AG04449 (cell line): ENCODE data around the gene MAST3.

Source experiments
- CTCF ChIA-PET: fragments of 350-600 bp; formaldehyde crosslinking; extraction: SDS; loops from one replicate; lab custom pipeline; 2021; ENCODE audit warnings: antibody characterized with exemption; lab: Yijun Ruan, JAX
- POLR2A ChIA-PET: fragments of 400-600, 350-600 bp; formaldehyde crosslinking; extraction: SDS; loops from one replicate; lab custom pipeline; 2020; ENCODE audit warnings: antibody characterized with exemption, inconsistent platforms; lab: Yijun Ruan, JAX
- DNase-seq: peaks from one replicate; pipeline ENCODE4 v3.0.0-alpha.2; 2010; ENCODE audit warnings: low read depth, low spot score
- H3K4me3 ChIP-seq: 2 replicates; pipeline ENCODE4 v1.5.1; 2011; ENCODE audit warnings: low read depth, mild to moderate bottlenecking, control low read depth, low read length
- CTCF ChIP-seq: IDR thresholded peaks from one replicate; pipeline ENCODE4 v1.5.1; 2011; ENCODE audit warnings: mild to moderate bottlenecking, moderate library complexity, low read length, control low read depth, inconsistent platforms; ENCODE audit not compliant: insufficient read depth; ENCODE audit errors: missing control alignments

Gene MAST3

GRCh38 chr19:18058208-18059009 is 39.2 kb upstream of the MAST3 start:
- H3K4me3 ChIP-seq, result peak overlapping the region; percentile 30
- POLR2A ChIA-PET, result no interaction called here

GRCh38 chr19:18059297-18059696 is 38.3 kb upstream of the MAST3 start:
- no peak overlapping the region for H3K4me3 ChIP-seq
- TF ChIP-seq CTCF, result no peak
- CTCF ChIA-PET, result interaction anchor here (0.7 to 10.4 kb wide), 27 partner anchors 8 to 200 kb away, joined by 3 to 229 read pairs (median 5); partner anchors contain the start of genes ARRDC2, IL12RB1 and RPL18A
- POLR2A ChIA-PET, result no interaction called here
- no peak for DNase-seq

More at GRCh38 chr19:18058208-18059009, 39.2 kb upstream of the MAST3 start:
- TF ChIP-seq CTCF, result peak; percentile 93
- no peak for DNase-seq
- CTCF ChIA-PET, result interaction anchor here (0.7 to 10.4 kb wide), 27 partner anchors 9 to 199 kb away, joined by 3 to 229 read pairs (median 5); partner anchors contain the start of genes ARRDC2, IL12RB1 and RPL18A

- no peak overlapping the region for H3K4me3 ChIP-seq
- ChIA-PET CTCF (interaction anchor here (1.0 to 10.4 kb wide), 21 partner anchors 8 to 192 kb away, joined by 3 to 229 read pairs (median 7); partner anchors contain the start of genes ARRDC2 and IL12RB1), POLR2A (no interaction called here)
- no peak for DNase-seq
- TF ChIP-seq CTCF, result no peak
Observed at GRCh38 chr19:18059902-18060301, 37.7 kb upstream of the MAST3 start.

- ChIA-PET CTCF (interaction anchor here (1.0 to 10.4 kb wide), 14 partner anchors 9 to 192 kb away, joined by 3 to 229 read pairs (median 4); partner anchors contain the start of gene ARRDC2), POLR2A (no interaction called here)
- no peak for DNase-seq
- H3K4me3 ChIP-seq, result no peak overlapping the region
- TF ChIP-seq CTCF, result no peak
Observed at GRCh38 chr19:18060472-18060871, 37.1 kb upstream of the MAST3 start.

- POLR2A ChIA-PET, result no interaction called here
Observed at GRCh38 chr19:18062028-18062427, 35.5 kb upstream of the MAST3 start.

More at GRCh38 chr19:18062028-18062427, 35.5 kb upstream of the MAST3 start:
- no peak for DNase-seq
- H3K4me3 ChIP-seq, result no peak overlapping the region
- CTCF ChIA-PET, result interaction anchor here (0.7 to 10.4 kb wide), 12 partner anchors 9 to 635 kb away, joined by 3 to 229 read pairs (median 4); partner anchors contain the start of gene ARRDC2
- no peak for TF ChIP-seq CTCF
